ENCODE data around the gene ITPR3. TPM values are rescaled to one million over a fixed set of nuclear protein-coding genes. Genes with fewer than 3 reads are reported as not detected.
A peak's percentile ranks its signal among the peaks of the same experiment; 100 is the strongest.

Gene ITPR3
- total and polyA plus RNA-seq, 2 of the 13 experiments (the other 11 are each of a cell fraction or from before 2014, with no cell fraction given), result 3.8 to 21.4 TPM

GRCh38 chr6:33590531-33591198 is 30.5 kb upstream of the ITPR3 start (continued):
- TF ChIP-seq MTERF4 (CRISPR knock-in tag; IDR thresholded peaks at IDR 0.05) (peak; percentile 93), ZNF788 (CRISPR knock-in tag; IDR thresholded peaks at IDR 0.05; ENCODE audit: borderline replicate concordance) (peak; percentile 83; the same call in 1 of the 2 replicates), ZFP36 (IDR thresholded peaks at IDR 0.05; ENCODE audit: borderline replicate concordance, low read depth, low read length, partially characterized antibody) (no peak), ZBTB1 (CRISPR knock-in tag; IDR thresholded peaks at IDR 0.05; ENCODE audit: borderline replicate concordance) (no peak), AHDC1 (CRISPR knock-in tag; IDR thresholded peaks at IDR 0.05; ENCODE audit: borderline replicate concordance) (peak; percentile 10; the same call in 1 of the 2 replicates), ASH2L (IDR thresholded peaks at IDR 0.05; ENCODE audit: insufficient read length, low read depth, low read length) (peak; percentile 59), NFIB (CRISPR knock-in tag; IDR thresholded peaks at IDR 0.05; ENCODE audit: borderline replicate concordance) (no peak), IRF9 (CRISPR knock-in tag; IDR thresholded peaks at IDR 0.05; ENCODE audit: borderline replicate concordance) (no peak), KLF16 (CRISPR knock-in tag; IDR thresholded peaks at IDR 0.05) (0 out of 4 replicates have a peak, but pooled peaks of 1 of the 2 experiments have one; percentile 13), RAD21 (CRISPR knock-in tag; IDR thresholded peaks at IDR 0.05) (peak; percentile 58; the same call in 1 of the 2 replicates), HIVEP1 (CRISPR knock-in tag; IDR thresholded peaks at IDR 0.05) (0 out of 2 replicates have a peak, but pooled peaks have one; percentile 22), ZNF557 (CRISPR knock-in tag; IDR thresholded peaks at IDR 0.05) (0 out of 2 replicates have a peak, but pooled peaks have one; percentile 20), MAZ (IDR thresholded peaks at IDR 0.05; ENCODE audit: borderline replicate concordance, low read depth, low read length) (no peak; the same call in 1 of the 2 replicates), MAZ (CRISPR knock-in tag; IDR thresholded peaks at IDR 0.05; ENCODE audit: low read depth) (peak; percentile 81), NR2C2 (CRISPR knock-in tag; IDR thresholded peaks at IDR 0.05; ENCODE audit: borderline replicate concordance) (0 out of 2 replicates have a peak, but pooled peaks have one; percentile 50), HBP1 (CRISPR knock-in tag; IDR thresholded peaks at IDR 0.05; ENCODE audit: low read depth) (peak; percentile 43; the same call in 1 of the 2 replicates)

Data from HepG2 (cell line).